ENCODE measurements around the gene CEP43.

Gene CEP43

DNA sequence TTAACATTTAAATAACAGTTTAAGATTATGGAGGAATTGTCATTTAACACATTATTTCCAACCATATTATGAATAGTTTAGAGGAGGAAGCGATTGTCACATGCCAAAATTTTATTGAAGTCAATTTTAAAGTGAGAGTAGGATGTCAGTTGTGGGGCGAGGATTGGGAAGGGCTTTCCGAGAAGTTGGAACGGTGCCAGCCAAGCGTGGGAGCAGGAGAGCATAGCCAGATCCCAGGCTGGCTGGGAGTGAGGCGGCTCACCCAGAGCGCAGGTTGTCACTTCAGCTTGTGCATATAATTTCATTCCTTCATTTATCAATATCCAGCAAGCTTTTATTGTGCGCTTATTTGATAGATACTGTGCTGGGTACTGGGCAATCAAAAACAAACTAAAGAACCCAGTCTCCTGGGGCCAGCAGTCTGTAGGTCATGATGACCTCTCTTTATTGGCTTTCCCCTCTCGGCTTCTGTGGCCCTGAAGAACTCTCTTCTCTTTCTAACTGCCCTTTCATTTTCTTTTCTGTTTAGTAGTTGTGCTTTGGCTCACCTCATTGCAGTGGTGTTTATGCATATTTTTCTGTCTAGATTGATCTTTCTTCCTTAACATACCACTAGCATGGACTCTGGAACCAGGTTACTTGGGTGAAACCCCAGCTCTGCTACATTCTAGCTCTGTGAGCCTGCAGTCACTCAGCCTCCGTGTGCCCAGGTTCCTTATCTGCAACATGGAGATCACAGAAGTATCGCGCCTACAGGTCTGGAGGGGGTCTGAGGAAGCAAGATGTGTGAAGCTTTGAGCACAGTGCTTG, 6.4 kb downstream of the CEP43 start:
- DNase-seq (ENCODE audit: insufficient read length, low spot score) (no peak), FAIRE-seq (no peak)

DNA sequence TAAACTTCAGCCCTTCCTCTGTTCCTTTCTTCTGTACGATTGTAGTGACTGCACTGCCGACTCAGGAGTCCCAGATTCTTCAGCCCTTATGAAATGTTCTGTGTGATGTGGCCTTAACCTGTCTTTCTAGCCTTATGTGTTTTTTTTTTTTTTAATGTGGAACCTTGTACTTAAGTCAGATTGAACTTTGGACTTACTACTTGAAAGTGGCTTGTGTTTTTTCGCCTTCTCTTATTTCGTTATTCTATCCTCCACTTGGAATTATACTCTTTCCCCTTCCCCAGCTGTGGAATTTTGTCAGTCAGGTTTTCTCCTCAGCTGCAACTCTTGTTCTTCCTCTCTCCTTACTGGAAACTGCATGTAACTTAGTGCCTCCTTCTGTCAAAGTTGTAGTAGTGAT, 8.8 kb downstream of the CEP43 start:
- no peak for FAIRE-seq
- DNase-seq (ENCODE audit: insufficient read length, low spot score), result no peak

GRCh38 chr6:167013067-167013466, 13.9 kb downstream of the CEP43 start:
- DNase-seq (ENCODE audit: insufficient read length, low spot score) (no peak), FAIRE-seq (no peak)

- DNase-seq (ENCODE audit: insufficient read length, low spot score) (no peak), FAIRE-seq (no peak)
These were observed 14.7 kb downstream of the CEP43 start for GRCh38 chr6:167013946-167014345.

- no peak for DNase-seq (ENCODE audit: insufficient read length, low spot score)
- FAIRE-seq, result no peak
These were observed 16.1 kb downstream of the CEP43 start for GRCh38 chr6:167015302-167015701.

DNA sequence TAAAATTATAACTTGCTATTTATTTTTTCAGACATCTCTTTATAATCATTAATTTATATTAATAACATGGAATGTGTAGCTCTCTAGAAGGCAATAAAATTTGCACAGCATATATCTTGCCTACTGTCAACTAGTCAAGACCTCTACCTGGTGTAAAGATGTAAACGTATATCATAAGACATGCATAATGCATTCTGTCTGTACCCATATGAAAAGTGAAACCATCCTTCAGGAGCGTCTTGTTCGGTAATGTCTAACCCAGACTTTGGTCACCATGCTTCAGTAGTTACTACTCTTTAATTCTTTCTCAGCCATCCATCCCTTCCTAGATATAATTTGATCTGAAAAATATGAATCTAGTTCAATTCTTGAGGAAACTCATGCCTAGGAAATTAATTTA, 21.0 kb downstream of the CEP43 start:
- FAIRE-seq, result no peak
- no peak for DNase-seq (ENCODE audit: insufficient read length, low spot score)

- no peak for FAIRE-seq
- DNase-seq (ENCODE audit: insufficient read length, low spot score), result no peak
These were observed 28.1 kb downstream of the CEP43 start for GRCh38 chr6:167027308-167027707.

- FAIRE-seq, result no peak
- no peak for DNase-seq (ENCODE audit: insufficient read length, low spot score)
These were observed 28.6 kb downstream of the CEP43 start for GRCh38 chr6:167027772-167028171.

DNA sequence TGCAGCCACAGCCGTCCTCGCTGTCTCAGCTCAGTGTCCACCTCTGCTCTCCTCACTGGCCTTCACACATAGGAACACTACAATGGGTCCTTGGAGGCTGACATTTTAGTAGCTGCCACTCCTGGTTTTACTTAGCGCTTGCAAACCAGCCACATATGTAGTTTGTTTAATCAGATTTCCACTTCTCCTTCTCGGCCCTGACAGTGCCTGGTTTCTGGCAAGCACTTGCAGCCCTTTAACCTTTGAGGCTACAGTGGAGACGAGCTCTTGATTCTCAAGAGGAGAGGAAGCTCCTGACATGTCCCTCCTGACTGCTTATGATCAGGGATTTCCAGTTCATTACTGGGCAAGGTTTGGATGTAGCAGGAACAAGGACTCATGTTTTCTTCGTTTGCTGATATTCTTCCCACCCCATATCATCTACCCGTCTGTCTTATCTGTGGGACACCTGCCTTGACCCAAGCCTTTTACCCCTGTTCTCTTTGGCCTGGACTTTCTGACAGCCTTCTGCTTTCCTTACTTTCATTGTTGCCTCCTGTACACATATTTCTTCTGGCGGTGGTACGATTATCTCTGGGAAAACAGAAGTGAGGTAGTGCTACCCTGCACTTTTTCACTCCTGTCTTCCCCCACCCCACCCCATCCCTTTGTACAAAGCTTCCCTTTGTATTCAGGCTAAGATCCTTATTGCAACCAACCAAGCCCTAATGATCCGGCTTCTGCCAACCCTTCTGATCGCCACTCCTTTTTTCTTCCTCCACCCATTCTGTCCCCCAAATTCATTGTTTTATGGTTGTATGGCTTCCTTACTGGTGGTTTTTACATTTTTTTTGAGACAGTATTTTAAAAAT, 31.2 kb downstream of the CEP43 start:
- FAIRE-seq, result no peak
- DNase-seq (ENCODE audit: insufficient read length, low spot score), result no peak

- FAIRE-seq (no peak), DNase-seq (ENCODE audit: insufficient read length, low spot score) (no peak)
These were observed 32.0 kb downstream of the CEP43 start for GRCh38 chr6:167031082-167031709.

- no peak for DNase-seq (ENCODE audit: insufficient read length, low spot score)
- FAIRE-seq, result no peak
These were observed 34.9 kb downstream of the CEP43 start for GRCh38 chr6:167034056-167034455.

GRCh38 chr6:167037762-167038161, 38.6 kb downstream of the CEP43 start:
- no peak for DNase-seq (ENCODE audit: insufficient read length, low spot score)
- no peak for FAIRE-seq

DNA sequence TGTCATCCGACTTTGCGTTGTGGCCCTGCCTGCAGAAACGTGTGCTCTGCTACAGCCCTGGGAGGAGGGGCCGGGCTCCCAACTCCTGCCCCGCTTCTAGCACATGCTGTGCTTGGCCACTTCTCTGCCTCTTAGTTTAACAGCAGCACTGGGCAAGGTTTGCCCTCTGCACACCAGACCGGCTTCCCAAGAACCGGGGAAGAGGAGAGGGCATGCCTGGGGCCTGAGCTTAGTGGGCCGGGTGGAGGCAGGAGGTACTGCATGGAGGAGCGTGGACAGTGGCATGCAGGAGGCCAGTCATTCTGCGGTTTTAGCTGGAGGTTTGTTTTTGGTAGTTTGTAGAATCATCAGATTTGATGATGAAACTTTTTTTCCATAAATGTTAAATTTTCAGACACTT, 45.5 kb downstream of the CEP43 start:
- DNase-seq (ENCODE audit: insufficient read length, low spot score) (no peak), FAIRE-seq (no peak)

DNA sequence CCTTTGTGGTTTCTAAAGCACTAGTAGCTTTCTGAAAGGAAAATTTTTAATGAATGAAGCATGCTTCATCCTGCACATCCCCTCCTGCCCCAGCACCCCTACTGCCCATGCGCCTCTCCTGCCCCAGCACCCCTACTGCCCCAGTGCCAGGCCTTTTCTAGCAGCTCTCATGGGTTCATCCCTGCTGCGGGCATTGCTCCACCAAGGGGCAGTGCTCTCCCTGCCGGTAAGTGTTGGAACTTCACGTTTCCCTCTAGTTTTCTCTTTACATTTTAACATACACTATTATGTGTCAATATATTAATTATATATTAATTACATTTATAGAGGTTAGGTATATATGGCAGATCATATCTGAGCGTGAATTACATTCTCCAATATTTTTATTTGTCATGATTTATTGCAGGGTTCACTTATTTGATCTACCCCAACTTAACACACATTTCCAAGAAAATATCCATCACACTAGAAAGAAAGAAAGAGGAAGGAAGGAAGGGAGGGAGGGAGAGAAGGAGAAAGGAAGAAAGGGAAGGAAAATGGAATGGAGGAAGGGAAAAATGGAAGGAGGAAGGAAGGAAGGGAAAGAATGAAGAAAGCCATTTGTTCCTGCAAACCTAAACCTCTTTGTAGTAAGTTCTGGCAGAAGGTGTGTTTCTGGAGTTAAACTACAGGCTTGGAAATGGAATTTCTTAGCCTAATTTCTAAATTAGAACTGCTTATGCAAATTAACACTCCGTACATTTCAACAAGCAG, 46.8 kb downstream of the CEP43 start:
- no peak for DNase-seq (ENCODE audit: insufficient read length, low spot score)
- FAIRE-seq, result no peak

DNA sequence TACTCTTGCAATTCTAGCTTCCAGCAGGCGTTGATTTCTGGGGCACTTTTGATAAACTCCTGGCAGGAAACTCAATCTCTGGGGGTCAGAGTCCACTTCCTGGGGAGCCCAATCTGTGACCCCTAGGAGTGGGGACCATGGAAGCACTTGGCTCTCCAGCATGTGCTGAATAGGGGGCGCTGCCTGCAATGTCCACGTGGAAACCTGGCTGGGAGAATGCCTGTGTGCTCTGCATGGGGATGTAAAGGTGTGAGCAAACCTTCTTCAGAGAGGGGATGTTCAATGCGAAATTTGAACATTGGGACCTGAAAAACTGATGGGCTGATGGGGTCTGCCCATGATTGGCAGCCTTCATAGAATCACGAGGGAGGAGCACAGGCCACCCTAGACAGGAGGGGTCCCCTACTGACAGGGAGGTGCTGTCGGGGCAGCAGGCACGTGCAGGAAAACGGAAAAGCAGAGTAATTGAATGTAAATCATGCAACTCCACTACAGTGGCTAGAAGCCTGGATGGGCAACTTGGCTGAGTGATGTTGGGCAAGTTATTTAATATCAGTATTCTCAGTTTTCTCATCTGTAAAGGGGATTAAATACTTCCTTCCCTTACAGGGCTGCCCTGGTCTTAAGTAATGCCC, 47.8 kb downstream of the CEP43 start:
- DNase-seq (ENCODE audit: insufficient read length, low spot score), result no peak
- FAIRE-seq, result no peak

GRCh38 chr6:167047554-167047953, 48.4 kb downstream of the CEP43 start:
- FAIRE-seq, result no peak
- no peak for DNase-seq (ENCODE audit: insufficient read length, low spot score)
